Activated gamma-delta T cell treated with anti-CD3 and anti-CD28 coated beads, Interleukin-2, amount 50 U/mL, for 16 hours (primary cell): Measurements from ENCODE around the gene NFKBIL1.

Source experiments
- DNase-seq: peaks from one replicate; pipeline ENCODE4 v3.0.0-alpha.2; 2020; ENCODE audit warnings: low read depth

The NFKBIL1 gene

GRCh38 chr6:31534521-31535040 lies 12.8 kb upstream of the NFKBIL1 start:
- DNase-seq = no peak

DNA sequence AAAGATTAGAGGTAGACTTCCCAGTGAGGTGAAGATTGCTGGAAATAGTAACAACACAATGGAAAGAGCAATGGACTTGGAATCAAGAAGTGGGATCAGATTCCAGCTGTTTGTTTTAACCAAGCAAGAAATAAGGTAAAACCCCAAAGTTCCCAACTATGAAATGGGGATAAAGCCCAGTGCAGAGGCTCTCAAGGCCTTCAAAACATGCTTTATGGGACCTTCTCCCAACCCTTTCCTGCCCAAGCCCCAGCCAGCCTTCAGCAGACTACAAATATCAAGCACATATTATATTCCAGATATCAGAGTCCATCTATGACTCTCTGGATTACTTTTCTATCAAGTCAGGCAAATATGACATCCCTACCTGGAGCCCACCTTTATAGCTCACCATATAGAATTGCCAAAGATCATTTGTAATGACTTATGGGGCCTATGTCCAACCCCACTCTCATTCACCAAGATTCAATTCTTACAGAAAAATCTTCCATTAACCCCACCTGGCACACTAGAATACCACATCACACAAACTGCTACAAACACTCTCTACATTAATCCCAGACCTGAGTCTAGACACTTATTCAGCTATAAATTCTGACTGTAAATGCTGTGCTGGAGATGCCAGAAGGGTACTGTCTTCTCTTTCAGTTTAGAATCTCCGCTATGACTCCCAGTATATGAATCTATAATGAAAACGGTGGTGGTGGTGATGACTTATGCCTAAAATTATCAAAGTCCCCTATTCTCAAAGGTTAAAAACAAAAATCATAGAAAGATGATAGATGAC lies 11.7 kb upstream of the NFKBIL1 start:
- no peak for DNase-seq

DNA sequence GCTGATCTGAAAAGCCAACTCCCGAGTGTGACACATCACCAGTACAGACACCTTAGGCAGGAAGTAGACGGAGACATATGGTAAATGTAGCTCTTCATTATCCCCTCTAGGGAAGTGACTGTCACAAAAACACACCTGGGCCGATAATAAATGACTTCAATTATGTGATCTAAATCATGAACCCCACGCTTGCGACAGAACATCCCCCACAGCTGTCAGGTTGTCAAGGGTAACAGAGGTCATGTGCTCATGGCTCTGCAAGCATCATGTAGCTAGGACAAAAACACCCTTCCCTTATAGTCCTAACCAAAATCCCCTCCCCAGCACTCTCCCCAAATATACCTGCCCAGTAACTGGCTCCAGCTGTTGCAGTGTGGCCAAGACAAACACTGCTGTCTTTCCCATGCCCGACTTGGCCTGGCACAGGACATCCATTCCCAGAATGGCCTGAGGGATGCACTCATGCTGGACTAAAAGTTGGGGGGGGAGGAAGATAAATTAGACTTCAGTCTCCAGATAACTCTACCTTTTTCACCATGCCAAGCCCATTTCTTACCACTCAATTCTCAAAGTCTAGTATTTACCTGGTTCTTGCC lies 8.5 kb upstream of the NFKBIL1 start:
- no peak for DNase-seq

DNA sequence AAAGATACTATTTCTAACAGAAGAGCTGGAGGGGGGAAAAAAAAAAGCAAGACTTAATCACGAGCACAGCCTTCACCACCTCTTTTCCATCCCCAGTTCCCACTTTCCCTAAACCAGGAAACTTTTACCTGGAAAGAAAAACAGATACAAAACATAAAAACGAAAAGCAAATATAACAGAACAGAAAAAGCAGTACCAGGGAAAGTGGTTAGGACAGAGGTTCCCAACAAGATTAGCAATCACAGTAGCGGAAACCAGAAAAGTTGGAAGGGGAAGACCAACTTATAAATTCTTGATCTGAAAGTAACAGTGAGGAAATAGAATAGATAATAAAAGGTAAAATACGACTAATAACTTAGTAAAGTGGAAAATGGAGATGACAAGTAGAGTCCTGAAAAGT lies 6.8 kb upstream of the NFKBIL1 start:
- no peak for DNase-seq

DNA sequence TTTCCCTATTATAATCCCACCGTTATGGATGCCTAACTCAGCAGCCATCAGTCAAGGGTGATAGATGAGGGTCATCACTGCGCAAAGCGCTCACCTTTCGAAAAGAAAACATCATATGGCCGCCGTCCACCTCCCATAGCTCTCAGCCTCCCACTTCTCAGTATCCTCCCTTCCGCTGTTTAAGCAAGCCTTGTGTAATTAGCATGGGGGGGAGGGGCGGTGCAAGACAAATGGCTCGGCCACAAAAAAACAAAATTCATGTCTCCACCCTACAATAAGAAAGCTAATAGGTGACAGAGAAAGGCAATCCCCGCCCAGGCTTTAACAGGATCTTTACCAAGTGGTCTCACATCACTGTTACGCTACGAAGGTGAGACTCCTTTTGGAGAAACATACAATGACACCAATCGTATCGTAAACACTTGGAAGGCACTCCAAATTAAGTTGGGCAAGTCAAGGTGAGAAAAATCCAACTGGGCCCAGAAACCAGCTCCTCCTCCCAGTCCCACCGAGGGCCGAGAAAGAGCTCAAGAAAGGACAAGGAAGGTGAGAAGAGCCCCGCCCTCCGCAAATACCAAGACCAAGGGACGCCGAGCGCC lies 6.2 kb upstream of the NFKBIL1 start:
- peak; percentile 53 for DNase-seq

GRCh38 chr6:31541658-31542521 lies 5.5 kb upstream of the NFKBIL1 start, which contains the start of gene DDX39B:
DDX39B (minus strand) TSS chr6:31542003; CDS start chr6:31540532, 1,471 bp downstream.
- DNase-seq = peak; percentile 91

DNA sequence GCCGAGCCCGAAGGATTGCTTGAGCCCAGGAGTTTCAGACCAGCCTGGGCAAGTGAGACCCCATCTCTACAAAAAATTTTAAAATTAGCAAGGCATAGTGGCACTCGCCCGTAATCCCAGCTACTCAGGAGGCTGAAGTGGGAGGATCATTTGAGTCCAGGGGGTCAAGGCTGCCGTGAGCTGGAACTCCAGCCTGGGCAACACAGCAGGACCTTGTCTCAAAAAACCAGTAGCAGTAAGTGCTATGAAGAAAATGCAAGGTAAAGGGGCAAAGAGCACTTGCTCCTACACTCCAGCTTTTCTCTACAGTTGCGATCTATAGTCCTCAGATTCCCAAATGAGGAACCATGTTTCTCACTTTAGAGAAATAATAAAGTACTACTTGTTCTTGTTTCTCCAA lies 3.8 kb upstream of the NFKBIL1 start:
- no peak for DNase-seq

GRCh38 chr6:31544676-31545075 lies 2.7 kb upstream of the NFKBIL1 start:
- no peak for DNase-seq

GRCh38 chr6:31545291-31545690 lies 2.1 kb upstream of the NFKBIL1 start:
- no peak for DNase-seq

DNA sequence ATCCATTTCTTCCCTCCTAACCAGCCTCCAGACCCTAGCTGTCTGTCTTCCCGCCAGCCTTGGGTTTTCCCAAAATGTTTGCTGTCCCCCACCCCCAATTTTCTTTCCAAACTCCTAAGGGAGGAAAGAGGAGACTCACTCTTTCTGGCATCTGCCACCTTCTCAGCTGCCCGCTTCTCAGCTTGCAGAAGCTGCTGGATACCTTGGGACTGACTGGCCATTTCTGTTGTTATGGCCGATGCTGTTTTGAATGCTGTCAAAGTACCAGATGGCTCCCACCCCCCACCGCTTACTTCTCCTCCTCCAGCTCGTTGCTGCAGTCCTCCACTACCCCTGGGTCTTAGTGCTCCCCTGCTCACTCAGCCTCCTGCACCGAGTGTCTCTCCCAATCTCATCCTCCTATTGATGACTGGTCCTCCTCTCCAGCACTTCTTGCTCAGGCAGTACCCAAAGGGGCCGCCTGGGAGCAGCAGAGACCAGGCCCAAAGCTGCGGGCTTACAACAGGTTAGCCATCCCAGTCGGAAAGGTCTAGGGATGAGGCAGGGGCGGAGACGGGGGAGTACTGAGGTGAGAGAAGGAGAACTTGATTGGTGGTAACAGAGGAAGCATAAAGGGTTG lies 960 bp upstream of the NFKBIL1 start, which contains the start of gene ATP6V1G2:
Gene ATP6V1G2, minus strand, starts transcription at position 270 of the 619 bp plus-strand sequence. Its CDS starts 49 bp downstream, at position 221.
- DNase-seq = peak; percentile 72

GRCh38 chr6:31547727-31548543 lies 527 bp downstream of the NFKBIL1 start:
- DNase-seq = no peak

DNA sequence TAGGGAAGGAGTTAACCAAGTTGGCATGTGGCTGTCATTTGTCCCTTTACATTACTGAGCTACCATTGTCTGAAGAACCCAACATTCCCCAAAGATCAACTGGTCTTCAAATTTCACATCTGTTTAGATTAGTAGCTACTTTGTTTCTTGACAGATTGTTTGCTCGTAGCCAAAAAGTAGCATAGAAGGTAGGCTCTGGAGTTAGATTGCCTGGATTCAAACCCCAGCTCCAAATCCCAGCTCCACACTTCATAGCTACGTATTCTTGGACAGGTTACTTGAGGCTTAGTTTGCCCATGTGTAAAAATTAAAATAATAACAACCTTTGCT lies 1.1 kb downstream of the NFKBIL1 start:
- no peak for DNase-seq

DNA sequence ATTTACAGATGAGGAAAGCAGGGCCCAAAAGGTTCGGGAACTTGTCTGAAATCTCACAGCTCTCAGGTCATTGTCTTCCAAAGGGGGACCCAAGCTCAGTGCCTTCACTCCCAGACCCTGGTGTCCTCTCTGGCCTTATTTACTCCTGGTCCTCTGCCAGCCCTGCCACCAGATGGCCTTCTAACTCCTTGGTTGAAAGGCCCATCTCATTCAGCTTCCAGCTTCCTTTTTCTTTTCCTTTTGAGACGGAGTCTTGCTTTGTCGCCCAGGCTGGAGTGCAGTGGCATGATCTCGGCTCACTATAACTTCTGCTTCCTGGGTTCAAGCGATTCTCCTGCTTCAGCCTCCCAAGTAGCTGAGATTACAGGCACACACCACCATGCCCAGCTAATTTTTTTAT lies 4.0 kb downstream of the NFKBIL1 start:
- DNase-seq = peak; percentile 41

DNA sequence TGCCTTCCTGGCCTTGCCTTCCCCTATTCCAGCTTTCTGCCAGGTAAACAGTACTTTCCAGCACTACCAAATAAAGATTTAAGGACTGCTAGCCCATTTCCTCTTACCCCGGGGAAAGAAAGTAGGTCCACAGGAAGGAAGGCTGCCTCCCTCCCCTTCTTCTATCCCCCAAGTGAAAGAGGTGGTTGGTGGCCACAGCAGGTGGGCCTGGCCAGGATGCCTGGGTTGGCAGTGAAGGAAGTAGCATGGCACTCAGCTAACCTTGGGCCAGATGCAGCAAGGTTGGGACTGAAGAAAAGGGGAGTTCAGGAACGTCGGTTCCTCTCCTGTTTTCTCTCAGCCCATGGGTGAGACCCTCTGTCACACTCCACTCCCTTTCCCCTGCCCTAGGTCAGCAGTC lies 8.9 kb downstream of the NFKBIL1 start:
- no peak for DNase-seq

DNA sequence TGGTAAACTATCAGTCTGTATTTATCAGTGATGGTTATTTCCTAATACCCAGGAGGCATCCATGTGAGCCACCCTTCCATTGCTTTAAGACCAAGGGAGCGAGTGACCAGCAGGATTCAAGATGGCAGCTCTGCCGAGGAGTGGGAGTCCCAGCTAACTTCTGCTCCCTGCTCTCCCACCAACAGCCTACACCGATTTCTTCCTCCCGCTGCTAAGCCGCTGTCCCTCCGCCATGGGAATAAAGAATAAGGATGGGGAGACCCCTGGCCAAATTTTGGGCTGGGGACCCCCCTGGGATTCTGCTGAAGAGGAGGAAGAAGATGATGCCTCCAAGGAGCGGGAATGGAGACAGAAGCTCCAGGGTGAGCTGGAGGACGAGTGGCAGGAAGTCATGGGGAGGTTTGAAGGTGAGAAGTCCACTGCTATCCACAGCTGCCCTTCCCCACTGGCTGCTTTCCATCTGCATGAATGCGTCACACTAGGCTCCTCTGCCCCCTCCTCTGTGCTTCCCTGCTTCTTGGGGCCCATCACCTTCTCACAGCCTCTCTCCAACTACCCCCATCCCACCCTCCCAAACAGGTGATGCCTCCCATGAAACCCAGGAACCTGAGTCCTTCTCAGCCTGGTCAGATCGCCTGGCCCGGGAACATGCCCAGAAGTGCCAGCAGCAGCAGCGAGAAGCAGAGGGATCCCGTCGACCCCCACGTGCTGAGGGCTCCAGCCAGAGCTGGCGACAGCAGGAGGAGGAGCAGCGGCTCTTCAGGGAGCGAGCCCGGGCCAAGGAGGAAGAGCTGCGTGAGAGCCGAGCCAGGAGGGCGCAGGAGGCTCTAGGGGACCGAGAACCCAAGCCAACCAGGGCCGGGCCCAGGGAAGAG lies 10.3 kb downstream of the NFKBIL1 start:
- DNase-seq = no peak

- DNase-seq = no peak
Measured at GRCh38 chr6:31558318-31558625, 10.9 kb downstream of the NFKBIL1 start.

DNA sequence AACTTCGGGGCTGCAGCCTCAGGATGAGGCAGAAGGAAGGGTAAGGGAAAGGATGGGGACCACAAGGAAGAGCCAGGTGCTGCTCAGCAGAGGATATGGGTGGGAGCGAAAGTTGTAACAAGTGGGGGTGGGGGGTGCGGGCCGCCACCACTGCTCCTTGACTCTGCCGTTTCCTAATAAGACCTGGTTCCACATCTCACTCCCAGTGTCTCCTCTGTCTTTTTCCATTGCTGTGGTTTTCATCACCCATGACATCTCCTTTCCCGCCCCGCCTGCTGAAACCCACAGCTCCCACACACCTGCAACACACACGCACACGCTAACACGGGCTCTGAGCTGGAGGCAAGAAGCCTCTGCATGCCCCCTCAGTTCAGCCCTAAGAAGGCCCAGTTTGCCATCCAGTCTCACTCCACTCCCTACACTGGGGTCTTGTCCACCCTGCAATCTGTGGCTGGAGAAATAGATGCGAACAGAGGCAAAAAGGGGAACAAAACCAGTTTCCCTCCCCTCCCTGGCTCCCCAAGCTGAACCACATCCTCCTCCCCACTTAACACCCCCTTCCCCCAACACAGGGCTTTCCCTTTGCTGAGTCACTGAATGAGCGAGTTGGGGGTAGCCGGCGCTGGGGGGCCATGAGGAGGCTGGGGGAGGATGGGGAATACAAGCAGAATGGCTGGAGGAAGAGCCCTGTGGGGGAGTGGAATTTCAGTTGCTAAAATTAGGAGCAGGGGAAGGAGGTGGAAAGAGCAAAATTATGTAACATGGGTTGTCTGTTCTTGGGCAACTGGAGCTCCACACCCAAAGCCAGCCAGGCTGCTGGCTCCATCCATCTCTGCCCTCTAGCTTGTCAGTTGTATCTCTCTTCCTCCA lies 11.5 kb downstream of the NFKBIL1 start:
- DNase-seq = peak; percentile 70

DNA sequence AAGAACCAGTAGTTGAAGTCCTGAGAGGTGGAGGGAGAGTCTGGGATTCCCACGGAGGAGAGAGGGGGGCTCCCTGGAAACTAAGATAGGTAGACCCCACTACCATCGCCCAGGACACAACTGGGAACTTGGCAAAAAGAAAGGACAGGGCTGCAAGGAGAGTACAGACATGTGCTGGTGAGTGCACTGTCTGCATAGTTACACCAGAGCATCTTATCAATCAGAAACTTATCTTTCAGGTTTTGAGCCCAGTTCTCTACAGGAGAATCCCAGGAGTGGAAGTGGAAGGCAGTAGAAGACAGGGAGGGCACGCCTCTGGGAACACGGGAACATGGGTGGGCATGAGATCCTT lies 12.2 kb downstream of the NFKBIL1 start:
- DNase-seq = no peak
